ENCODE results near the gene FBN3. TPM values are rescaled to one million over a fixed set of nuclear protein-coding genes. Genes with fewer than 3 reads are reported as not detected.
A peak's percentile ranks its signal among the peaks of the same experiment; 100 is the strongest.

Gene FBN3
- polyA plus RNA-seq, 3 donors = not detected

DNA sequence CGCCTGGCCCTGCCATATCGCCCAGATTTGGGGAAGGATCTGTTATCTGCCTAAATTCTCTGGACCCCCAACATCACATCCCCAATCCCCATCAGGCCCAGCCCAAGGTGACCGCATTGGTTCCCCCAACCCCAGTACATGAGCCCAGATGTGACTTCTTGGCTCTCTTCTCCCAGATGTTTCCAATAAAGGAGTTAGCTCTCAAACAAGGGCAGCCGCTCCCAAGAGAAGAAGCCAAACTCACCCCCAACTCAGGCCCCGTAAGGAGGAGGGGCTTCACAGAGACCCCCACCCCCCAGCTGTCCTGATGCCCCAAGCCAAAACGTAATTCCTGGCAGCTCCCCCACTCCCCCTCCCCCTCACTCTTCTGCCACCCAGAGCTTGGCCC is 6.9 kb downstream of the FBN3 start:
- Histone ChIP-seq H3K27ac (ENCODE audit: low read depth in 1 of 2, low read length in 2 of 2) (no peak overlapping the region), H3K9me3 (replicated peaks in 1 of 2; ENCODE audit: control insufficient read depth in 1 of 2, insufficient read depth in 1 of 2, low read length in 2 of 2) (no peaks in the 10 kb centered on the region), H2AFZ (ENCODE audit: insufficient read depth, low read depth, low read length, poor library complexity, severe bottlenecking) (no peak overlapping the region), H3K27me3 (ENCODE audit: control insufficient read depth in 2 of 2, insufficient read depth in 2 of 2, low read length in 2 of 2) (peaks cover 0 to 7% of the 10 kb centered on the region in 2 donors), H3K79me2 (ENCODE audit: insufficient read depth, low read length) (no peaks in the 10 kb centered on the region), H4K20me1 (ENCODE audit: insufficient read depth, low read length) (no peaks in the 10 kb centered on the region), H3K4me3 (replicated peaks in 1 of 3; ENCODE audit: low read depth in 2 of 3, low read length in 3 of 3) (no peak overlapping the region), H3K4me1 (ENCODE audit: control insufficient read depth in 1 of 2, insufficient read depth in 2 of 2, low read length in 2 of 2) (no peaks in the 10 kb centered on the region), H3K36me3 (replicated peaks in 1 of 2; ENCODE audit: control insufficient read depth in 1 of 2, insufficient read depth in 2 of 2, low read length in 2 of 2) (no peaks in the 10 kb centered on the region), H3K4me2 (replicated peaks; ENCODE audit: extremely low read depth, low read length, poor library complexity, severe bottlenecking) (no peak overlapping the region), H3K9ac (ENCODE audit: insufficient read depth, low read length, poor library complexity, severe bottlenecking) (no peak overlapping the region)
- peaks cover 0 to 3% (median 2%) of the 10 kb centered on the region in 7 donors for H3K9me3 Mint-ChIP-seq
- peak overlapping the region in 1 of 7 donors; percentile 4 for H3K27ac Mint-ChIP-seq
- no peaks in the 10 kb centered on the region for H3K36me3 Mint-ChIP-seq
- 78% methylated on average over 5 of the region's 6 CpGs for WGBS (ENCODE audit: insufficient coverage)
- intact Hi-C loops (cut with micrococcal nuclease) = no loop called here
- no peak for DNase-seq
- peaks cover 21 to 31% (median 28%) of the 10 kb centered on the region in 3 donors for H3K27me3 Mint-ChIP-seq (ENCODE audit: low read depth in 3 of 3)
- no peak overlapping the region for H3K4me3 Mint-ChIP-seq
- no peaks in the 10 kb centered on the region for H3K4me1 Mint-ChIP-seq
- TF ChIP-seq, protein P1, sequence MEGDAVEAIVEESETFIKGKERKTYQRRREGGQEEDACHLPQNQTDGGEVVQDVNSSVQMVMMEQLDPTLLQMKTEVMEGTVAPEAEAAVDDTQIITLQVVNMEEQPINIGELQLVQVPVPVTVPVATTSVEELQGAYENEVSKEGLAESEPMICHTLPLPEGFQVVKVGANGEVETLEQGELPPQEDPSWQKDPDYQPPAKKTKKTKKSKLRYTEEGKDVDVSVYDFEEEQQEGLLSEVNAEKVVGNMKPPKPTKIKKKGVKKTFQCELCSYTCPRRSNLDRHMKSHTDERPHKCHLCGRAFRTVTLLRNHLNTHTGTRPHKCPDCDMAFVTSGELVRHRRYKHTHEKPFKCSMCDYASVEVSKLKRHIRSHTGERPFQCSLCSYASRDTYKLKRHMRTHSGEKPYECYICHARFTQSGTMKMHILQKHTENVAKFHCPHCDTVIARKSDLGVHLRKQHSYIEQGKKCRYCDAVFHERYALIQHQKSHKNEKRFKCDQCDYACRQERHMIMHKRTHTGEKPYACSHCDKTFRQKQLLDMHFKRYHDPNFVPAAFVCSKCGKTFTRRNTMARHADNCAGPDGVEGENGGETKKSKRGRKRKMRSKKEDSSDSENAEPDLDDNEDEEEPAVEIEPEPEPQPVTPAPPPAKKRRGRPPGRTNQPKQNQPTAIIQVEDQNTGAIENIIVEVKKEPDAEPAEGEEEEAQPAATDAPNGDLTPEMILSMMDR (IDR thresholded peaks at IDR 0.05) = no peak

DNA sequence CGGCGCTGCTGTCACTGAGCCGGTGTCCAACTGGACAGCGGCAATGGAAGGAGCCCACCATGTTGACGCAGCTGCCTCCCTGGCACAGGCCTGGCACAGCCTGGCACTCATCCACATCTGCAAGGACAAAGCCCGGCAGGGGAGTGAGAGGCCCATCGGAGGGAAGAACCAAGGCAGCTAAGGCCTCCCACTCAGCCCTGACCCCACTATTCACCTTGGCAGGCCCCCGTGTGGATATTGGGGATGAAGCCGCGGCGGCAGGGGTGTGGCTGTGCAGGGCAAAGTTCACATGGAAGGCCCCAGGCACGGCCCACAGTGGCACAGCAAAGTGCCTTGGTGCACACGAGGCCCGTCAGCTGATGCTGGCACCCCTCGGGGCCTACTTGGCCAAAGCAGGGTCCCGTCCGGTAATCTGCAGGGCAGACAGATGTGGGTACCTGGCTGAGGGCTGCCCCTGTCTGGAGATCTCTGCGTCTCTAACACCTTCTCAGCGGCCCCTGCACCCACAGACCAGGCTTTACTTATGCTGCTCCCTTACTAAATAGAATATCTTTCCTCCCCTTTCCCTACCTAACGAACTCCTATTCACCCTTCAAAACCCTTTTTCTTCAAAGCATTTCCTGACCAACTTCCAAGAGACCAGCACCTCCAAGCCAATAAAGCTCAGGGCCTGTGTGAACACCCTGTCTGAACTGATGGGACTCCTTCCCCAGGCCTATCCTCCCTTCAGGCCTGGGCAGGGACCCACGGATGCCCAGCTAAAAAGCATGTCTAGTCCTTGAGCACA is 7.5 kb downstream of the FBN3 start:
- no peaks in the 10 kb centered on the region for H3K9me3 ChIP-seq (replicated peaks in 1 of 2; ENCODE audit: control insufficient read depth in 1 of 2, insufficient read depth in 1 of 2, low read length in 2 of 2)
- Mint-ChIP-seq H3K9me3 (peaks cover 0 to 3% (median 2%) of the 10 kb centered on the region in 7 donors), H3K4me1 (no peaks in the 10 kb centered on the region), H3K27ac (no peak overlapping the region), H3K4me3 (no peak overlapping the region), H3K27me3 (ENCODE audit: low read depth in 3 of 3) (peaks cover 18 to 25% (median 25%) of the 10 kb centered on the region in 3 donors), H3K36me3 (no peaks in the 10 kb centered on the region)
- intact Hi-C loops (cut with micrococcal nuclease) = no loop called here
- no peak overlapping the region for H3K9ac ChIP-seq (ENCODE audit: insufficient read depth, low read length, poor library complexity, severe bottlenecking)
- H3K4me2 ChIP-seq (replicated peaks; ENCODE audit: extremely low read depth, low read length, poor library complexity, severe bottlenecking) = no peak overlapping the region
- H2AFZ ChIP-seq (ENCODE audit: insufficient read depth, low read depth, low read length, poor library complexity, severe bottlenecking) = no peak overlapping the region
- 96% methylated on average over 16 of the region's 21 CpGs for WGBS (ENCODE audit: insufficient coverage)
- H4K20me1 ChIP-seq (ENCODE audit: insufficient read depth, low read length) = no peaks in the 10 kb centered on the region
- H3K4me1 ChIP-seq (ENCODE audit: control insufficient read depth in 1 of 2, insufficient read depth in 2 of 2, low read length in 2 of 2) = no peaks in the 10 kb centered on the region
- TF ChIP-seq, protein P1 (IDR thresholded peaks at IDR 0.05) = no peak
- H3K79me2 ChIP-seq (ENCODE audit: insufficient read depth, low read length) = no peaks in the 10 kb centered on the region
- DNase-seq = no peak
- H3K4me3 ChIP-seq (replicated peaks in 1 of 3; ENCODE audit: low read depth in 2 of 3, low read length in 3 of 3) = no peak overlapping the region
- no peaks in the 10 kb centered on the region for H3K36me3 ChIP-seq (replicated peaks in 1 of 2; ENCODE audit: control insufficient read depth in 1 of 2, insufficient read depth in 2 of 2, low read length in 2 of 2)
- no peak overlapping the region for H3K27ac ChIP-seq (ENCODE audit: low read depth in 1 of 2, low read length in 2 of 2)
- H3K27me3 ChIP-seq (ENCODE audit: control insufficient read depth in 2 of 2, insufficient read depth in 2 of 2, low read length in 2 of 2) = peaks cover 0 to 1% of the 10 kb centered on the region in 2 donors
